NCI-H1417 (cell line): Measurements from ENCODE around the gene EPG5.
"Not testable (repeated sequence)": the region's sequence is repeated elsewhere in the genome, so short reads cannot be mapped to it uniquely, and the experiment has no call there.

Source experiments
- DNase-seq, 3 experiments: peaks; one replicate each; lab custom pipeline; 2025; lab: John Stamatoyannopoulos, UW

Gene EPG5

GRCh38 chr18:45837283-45838070, 129.7 kb downstream of the EPG5 start:
- DNase-seq: peak; percentile 34 to 81 (median 80)

DNA sequence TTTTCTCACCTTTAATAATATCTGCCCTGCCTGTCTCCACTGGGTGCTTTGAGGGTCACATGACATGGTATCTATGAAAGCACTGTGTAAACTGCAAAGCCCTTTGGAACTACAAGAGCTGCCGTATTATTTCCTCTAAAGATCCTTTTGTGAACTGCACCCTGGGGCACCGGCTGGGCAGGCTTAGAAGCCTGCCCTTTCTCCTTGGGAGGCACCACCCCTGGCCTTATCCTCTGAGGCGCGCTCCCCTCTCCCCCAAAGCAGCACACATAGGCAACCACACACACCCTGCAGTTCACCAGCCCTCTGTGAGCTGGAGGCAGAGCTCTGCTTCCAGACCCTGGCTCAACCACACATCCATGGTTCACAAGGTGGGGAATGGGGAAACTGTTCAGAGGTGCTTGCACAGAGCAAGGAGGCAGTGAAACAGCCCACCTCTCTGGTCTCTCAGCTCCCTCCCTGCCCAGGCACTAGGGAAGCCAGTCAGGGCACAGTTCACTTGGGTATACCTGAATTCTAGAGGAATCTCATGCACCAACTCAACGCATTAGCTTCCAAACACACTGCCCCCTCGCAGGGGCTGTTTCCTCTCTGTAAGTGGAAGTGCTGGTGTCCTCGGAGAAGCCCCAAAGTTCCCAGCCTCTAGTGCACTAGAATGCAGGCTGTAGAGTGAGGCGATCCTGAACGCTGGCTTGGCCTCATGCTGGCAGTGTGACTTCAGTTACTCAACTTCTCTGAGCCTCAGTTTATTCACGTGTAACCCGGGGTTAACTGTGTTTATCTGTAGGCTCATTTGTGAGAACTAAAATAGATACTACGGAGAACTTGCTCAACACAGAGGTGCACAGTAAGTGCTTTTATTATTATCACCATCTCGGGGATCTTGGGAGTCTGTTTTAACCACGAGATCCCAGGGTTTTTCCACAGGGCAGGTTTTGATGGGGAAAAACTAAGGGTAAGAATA, 130.6 kb downstream of the EPG5 start:
- DNase-seq: peak in 2 of 3 experiments; percentile 18 to 50

DNA sequence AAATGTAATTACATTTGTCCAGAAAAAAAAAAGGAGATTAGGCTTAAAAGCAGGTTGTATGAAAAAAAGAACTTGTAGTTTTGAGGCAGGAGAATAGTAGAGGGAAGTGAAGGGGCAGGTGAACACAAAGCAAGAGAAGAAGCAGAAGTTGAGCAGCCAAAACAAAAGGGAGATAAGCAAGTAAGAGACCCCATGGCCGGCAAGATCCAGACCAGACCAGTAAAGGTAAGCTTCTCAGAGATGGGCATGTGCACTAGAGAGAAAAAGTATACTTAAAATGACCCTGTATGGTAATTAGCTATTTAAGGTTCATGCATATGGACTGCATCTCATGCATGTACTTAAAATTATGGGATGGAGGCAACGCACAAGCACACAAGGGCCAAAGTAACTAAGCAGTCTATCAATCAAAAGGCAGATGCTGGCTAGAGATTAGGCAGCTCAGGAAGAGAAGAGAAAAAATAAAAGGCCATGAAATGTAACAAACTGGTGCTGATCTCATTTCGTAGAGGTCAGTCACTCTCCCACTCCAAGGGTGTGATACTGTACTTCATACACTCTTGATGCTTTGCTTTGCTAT, 132.0 kb downstream of the EPG5 start:
- no peak for DNase-seq

- peak in 1 of 3 experiments; percentile 8 for DNase-seq
Measured at GRCh38 chr18:45834306-45834705, 132.8 kb downstream of the EPG5 start.

DNA sequence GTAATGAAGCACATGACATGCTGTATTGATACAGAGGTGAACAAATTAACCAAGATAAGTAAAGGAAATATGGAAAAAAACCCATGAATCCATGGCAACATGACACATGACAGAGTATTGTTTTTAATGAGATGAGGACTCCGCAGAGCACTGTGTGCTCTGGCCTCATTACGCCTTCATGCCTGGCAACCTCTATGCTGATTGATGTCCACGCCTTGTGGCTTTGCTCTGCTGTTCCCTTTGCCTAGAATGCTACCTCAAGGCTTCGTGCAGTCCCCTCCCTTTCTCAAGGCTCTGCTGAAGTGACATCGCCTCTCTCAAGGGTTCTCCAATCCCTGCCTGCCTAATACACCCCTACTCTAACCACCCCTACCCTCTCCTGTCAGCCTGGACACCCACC, 133.3 kb downstream of the EPG5 start:
- no peak for DNase-seq

DNA sequence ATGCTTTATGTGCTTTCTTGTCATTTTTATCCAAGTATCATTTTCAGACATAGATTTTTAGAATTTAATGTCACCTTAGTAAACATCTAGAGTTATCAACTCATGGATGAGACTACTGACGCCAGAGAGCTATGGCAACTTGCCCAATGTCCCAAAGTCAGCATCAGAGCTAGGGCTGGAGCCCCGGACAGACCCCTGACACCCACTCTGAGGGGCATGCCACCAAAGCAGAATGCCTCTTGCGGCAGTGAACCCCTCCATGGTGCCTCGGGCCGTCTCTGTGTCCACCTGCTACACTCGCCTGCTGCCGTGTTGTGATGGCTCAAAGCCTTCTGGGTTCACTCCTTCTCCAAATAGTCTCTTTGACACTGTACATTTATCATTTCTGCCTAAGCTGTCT, 136.2 kb downstream of the EPG5 start:
- no peak for DNase-seq

GRCh38 chr18:45829855-45830254, 137.3 kb downstream of the EPG5 start:
- DNase-seq: peak in 1 of 3 experiments; percentile 45

DNA sequence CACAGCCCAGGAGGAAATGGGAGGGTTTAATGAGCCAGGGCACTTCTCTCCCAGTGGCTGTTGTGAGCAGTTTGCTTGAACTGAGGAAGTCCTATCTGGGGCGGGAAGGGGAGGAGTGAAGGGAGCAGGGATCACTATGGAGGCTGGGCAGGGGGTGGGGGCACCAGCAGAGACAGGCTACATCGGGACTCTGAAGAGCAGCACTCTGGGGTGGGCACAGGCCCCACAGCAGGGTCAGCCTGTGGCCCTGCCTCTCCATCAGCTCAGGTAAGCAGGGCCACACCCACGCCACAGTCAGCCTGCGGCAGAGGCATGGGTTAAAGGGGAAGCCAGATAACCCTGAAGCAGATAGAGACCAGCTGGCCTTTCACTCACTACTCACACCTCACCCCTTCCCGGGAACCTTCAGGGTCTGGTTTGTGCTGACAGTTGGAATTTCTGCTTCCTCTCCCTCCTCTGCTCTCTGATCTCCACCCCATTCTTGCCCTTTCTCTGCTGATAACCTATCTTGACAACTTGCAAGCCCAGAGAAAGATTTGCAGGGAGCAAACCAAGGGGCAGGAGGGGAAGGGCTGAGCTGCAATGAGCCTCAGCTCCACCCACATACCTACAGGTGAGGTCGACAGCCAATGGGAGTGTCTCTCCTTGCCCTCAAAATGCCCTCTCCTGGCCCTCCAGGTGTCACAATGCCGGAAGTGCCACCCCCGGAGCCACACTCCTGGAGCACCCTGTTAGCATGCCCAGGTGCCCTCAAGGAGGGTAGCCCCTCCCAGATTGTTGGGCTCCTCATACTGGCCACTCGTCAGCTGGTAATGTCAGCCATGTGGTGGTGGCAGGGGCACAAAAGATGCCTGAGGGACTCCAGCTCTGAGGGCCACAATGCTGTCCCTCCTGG, 138.0 kb downstream of the EPG5 start:
- DNase-seq: peak in 1 of 3 experiments; percentile 10

DNA sequence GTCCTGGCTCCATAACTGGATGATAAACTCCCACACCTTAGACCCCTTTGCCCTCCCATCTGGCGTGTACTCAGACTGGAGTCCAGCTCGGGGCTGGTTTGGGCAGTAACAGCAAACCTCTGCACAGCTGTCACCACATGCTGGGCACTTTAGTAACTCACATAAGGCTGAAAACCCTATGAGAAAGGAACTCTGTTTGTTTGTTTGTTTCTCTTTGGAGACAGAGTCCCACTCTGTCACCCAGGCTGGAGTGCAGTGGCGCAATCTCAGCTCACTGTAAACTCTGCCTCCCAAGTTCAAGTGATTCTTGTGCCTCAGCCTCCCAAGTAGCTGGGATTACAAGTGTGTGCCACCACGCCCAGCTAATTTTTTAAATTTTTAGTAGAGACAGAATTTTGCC, 140.4 kb downstream of the EPG5 start:
- DNase-seq: not testable (repeated sequence)

DNA sequence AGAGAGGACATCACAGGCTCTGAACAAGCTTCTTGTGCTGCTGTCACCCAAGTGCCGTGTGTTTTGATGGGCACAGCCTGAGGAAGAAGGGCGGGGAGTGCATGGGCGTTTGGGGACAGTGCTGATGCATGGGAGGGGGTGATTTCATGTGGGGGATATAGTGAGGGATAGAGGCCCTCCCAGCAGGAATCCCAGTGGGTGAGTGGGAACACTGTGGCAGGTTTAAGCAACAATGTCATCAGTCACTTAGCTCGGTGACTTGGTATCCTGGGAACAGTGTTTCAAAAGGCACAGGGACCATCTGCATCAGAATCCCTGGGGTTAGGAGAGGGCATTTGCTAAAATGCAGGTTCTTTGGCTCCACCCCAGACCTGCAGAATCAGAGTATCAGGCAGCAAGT, 141.0 kb downstream of the EPG5 start:
- DNase-seq: peak in 1 of 3 experiments; percentile 35

DNA sequence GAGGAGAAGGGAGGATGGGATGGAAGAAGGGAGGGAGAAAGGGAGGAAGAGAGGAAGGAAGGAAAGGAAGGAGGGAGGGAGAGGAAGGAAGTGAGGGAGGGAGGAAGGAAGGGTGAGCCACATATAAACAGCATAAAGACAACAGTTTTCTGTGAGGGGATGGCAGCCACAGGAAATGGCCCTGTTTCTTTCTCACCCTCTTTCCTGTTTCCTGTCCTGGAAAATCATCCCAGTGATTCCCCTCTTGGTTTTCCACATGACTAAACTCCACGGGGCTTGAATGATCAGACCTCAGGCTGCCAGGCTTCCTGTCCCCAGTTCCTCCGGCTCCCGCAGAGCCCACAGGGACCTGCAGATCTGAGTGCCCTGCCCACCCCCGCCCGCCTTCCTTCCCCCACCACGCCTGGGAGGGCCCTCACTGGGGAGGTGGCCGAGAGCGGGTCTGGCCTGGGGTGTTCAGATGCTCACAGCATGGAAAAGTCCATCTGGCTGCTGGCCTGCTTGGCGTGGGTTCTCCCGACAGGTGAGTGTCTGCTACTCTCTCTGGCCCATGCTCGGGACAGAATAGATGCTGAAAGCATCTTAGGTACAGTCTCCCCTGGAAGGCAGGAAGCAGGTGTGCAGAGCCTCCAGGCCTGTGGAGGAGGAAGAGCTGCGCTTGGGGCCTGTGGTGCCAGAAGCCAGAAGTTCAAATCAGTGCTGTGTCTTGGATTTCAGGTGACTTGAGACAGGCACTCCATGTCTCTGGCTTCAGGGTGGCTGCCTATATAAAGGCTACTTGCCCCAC, 141.7 kb downstream of the EPG5 start, which contains the start of gene SIGLEC15:
SIGLEC15 (plus strand) TSS at position 418 of the 787 bp plus-strand sequence; CDS start at position 472, 54 bp downstream.
- no peak for DNase-seq

GRCh38 chr18:45821711-45822110, 145.4 kb downstream of the EPG5 start:
- no peak for DNase-seq

DNA sequence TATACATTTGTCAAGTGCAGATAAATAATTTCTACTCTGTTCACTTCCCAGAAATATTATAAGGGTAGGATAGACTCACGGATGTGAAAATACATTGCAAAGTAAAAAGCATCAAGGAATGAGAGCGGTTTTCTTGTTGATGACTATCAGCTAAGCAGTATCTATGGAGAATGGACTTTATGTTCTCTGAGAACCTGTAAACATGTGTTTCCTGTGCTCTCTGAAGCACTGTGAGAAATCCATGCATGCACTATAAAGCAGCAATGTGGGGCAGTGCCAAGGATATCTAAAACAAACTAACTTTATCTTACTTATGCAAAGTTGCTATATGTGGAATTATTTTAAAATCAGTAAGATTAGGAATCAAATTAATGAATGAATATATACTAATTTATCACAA, 146.1 kb downstream of the EPG5 start:
- DNase-seq: no peak

GRCh38 chr18:45820106-45820745, 146.9 kb downstream of the EPG5 start:
- DNase-seq: peak in 1 of 3 experiments; percentile 39

DNA sequence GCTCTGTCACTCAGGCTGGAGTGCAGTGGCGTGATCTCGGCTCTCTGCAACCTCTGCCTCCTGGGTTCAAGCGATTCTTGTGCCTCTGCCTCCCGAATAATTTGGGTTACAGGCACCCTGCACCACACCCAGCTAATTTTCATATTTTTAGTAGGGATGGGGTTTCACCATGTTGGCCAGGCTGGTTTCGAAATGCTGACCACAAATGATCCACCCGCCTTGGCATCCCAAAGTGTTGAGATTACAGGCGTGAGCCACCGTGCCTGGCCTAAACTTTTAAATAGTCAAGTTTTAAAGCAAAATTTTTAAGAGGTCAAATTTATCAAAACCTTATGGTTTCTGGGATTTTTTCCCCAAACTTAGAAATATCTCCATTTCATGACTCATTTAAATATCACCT, 148.4 kb downstream of the EPG5 start:
- not testable (repeated sequence) for DNase-seq

- no peak for DNase-seq
Measured at GRCh38 chr18:45817543-45817942, 149.6 kb downstream of the EPG5 start.

DNA sequence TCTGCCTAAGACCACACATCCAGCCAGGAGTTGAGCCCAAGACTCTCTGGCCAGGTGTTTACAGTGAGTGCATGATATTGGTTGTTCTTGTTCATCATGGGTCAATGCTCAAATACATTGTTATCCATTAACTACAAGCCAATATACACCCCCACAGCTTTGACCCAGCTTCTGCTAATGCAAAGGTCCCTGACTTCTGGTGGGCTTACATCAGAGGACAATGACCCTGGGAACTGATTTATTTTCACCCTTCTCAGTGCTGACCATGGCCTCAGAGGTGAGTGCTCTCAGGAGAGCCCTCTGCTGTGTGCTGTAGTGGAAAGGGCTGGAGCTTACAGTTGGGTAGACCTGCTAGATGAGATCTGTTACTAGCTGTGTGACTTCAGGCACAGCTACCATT, 152.4 kb downstream of the EPG5 start:
- DNase-seq: not testable (repeated sequence)

- peak; percentile 12 to 60 (median 15) for DNase-seq
Measured at GRCh38 chr18:45807144-45807543, 160.0 kb downstream of the EPG5 start.

DNA sequence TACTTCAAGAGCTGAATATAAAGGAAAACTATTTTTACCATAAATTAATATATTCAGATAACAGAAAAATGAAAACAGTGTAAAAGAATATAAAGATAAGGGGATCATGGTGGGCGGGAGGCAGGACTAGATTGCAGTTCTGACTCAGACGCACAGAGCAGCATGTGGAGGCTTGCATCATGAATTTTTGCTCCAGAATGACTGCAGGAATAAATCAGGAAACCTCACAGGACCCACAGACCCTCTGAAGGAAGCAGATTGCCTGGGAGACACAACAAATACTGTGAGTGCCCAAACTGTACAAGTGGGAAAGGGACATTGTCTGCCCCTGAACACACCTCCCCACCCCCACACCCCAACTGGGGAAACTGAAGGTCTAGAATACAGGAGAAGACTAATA, 160.9 kb downstream of the EPG5 start:
- no peak for DNase-seq

GRCh38 chr18:45805551-45805950, 161.6 kb downstream of the EPG5 start:
- no peak for DNase-seq
